GM12878 (cell line): ENCODE measurements around the gene SIVA1. TPM values are rescaled to one million over a fixed set of nuclear protein-coding genes. Genes with fewer than 3 reads are reported as not detected.

Experiments
- ATAC-seq: fragments of 200-7000 bp; cut with Tn5 transposase; 3 replicates; pipeline ENCODE4 v1.9.1; 2020; ENCODE audit warnings: mild to moderate bottlenecking, moderate library complexity
- BruUV-seq: library from RNA; stranded (reverse); fragments of 400-500 nt; replicated peaks from 2 replicates; lab custom pipeline; 2021; lab: Mats Ljungman, UMichigan
- CTCF ChIA-PET: fragments of 300-600 bp; sonication (Branson Sonifier 250); formaldehyde crosslinking; extraction: SDS; loops from one replicate; lab custom pipeline; 2021; ENCODE audit warnings: inconsistent platforms; lab: Yijun Ruan, JAX
- POLR2A ChIA-PET: fragments of 350-600 bp; formaldehyde crosslinking; extraction: SDS; loops from one replicate; lab custom pipeline; 2021; ENCODE audit warnings: inconsistent platforms; lab: Charles Lee
- RAD21 ChIA-PET: fragments of 300-600 bp; sonication (Branson Sonifier 250); formaldehyde crosslinking; loops from one replicate; lab custom pipeline; 2023; ENCODE audit warnings: antibody characterized with exemption; ENCODE audit not compliant: unreplicated experiment; lab: Charles Lee
- SMC1A ChIA-PET: fragments of 300-600 bp; sonication (Branson Sonifier 250); formaldehyde crosslinking; loops from one replicate; lab custom pipeline; 2023; ENCODE audit not compliant: unreplicated experiment, uncharacterized antibody; lab: Charles Lee
- DNase-seq: peaks from one replicate; pipeline ENCODE4 v3.0.0-alpha.2; 2011; ENCODE audit warnings: low read depth, low spot score
- FAIRE-seq: peaks from 3 replicates; lab custom pipeline; 2011; peaks lifted over from hg19 to GRCh38; lab: Jason Lieb, UNC
- H2AFZ ChIP-seq: 2 replicates; pipeline ENCODE4 v1.6.0; 2011; ENCODE audit warnings: low read depth, low read length, control low read depth; ENCODE audit not compliant: control insufficient read depth
- H3K27ac ChIP-seq: 2 replicates; pipeline ENCODE4 v1.5.1; 2011; ENCODE audit warnings: control low read depth; ENCODE audit not compliant: control insufficient read depth, insufficient read depth
- H3K27me3 ChIP-seq, 2 experiments: replicated peaks in 1 of 2; 2 replicates each; pipeline versions ENCODE4 v1.6.0 to v1.6.1; 2011; ENCODE audit warnings: low read length in 1 of 2; ENCODE audit not compliant: control insufficient read depth in 2 of 2, insufficient read depth in 2 of 2
- H3K36me3 ChIP-seq, 2 experiments: 2 replicates each; pipeline ENCODE4 v1.5.1; 2011; ENCODE audit warnings: low read length in 1 of 2; ENCODE audit not compliant: control insufficient read depth in 2 of 2, insufficient read depth in 2 of 2
- H3K4me1 ChIP-seq: 2 replicates; pipeline ENCODE4 v1.6.1; 2011; ENCODE audit warnings: mild to moderate bottlenecking, low read length, moderate library complexity, mixed read lengths; ENCODE audit not compliant: control insufficient read depth, insufficient read depth
- H3K4me2 ChIP-seq: 2 replicates; pipeline ENCODE4 v1.6.0; 2011; ENCODE audit warnings: control low read depth; ENCODE audit not compliant: control insufficient read depth, insufficient read depth
- H3K4me3 ChIP-seq: fragments of 200-600 bp; sonication (generic); 2 replicates; pipeline ENCODE4 v1.5.1; 2016
- H3K79me2 ChIP-seq: 2 replicates; pipeline ENCODE4 v1.6.0; 2011; ENCODE audit warnings: low read length; ENCODE audit not compliant: control insufficient read depth, insufficient read depth
- H3K9ac ChIP-seq: 2 replicates; pipeline ENCODE4 v1.8.0; 2011; ENCODE audit warnings: low read length, control low read depth, mixed read lengths; ENCODE audit not compliant: control insufficient read depth, insufficient read depth
- H3K9me3 ChIP-seq: replicated peaks from 3 replicates; pipeline ENCODE4 v1.5.1; 2011; ENCODE audit warnings: mild to moderate bottlenecking, low read length; ENCODE audit not compliant: control insufficient read depth, insufficient read depth
- H4K20me1 ChIP-seq: 2 replicates; pipeline ENCODE4 v1.6.0; 2011; ENCODE audit not compliant: control insufficient read depth, insufficient read depth
- CBFB ChIP-seq: IDR thresholded peaks from 2 replicates; pipeline ENCODE4 v1.6.1; 2016; ENCODE audit warnings: antibody characterized with exemption, low read depth
- RUNX3 ChIP-seq: IDR thresholded peaks from 2 replicates; pipeline ENCODE4 v1.6.1; 2012; ENCODE audit warnings: low read length, inconsistent platforms
- SUZ12 ChIP-seq: fragments of 200-600 bp; sonication (generic); IDR thresholded peaks from one replicate; pipeline ENCODE4 v1.6.1; 2018; ENCODE audit warnings: antibody characterized with exemption, mild to moderate bottlenecking; ENCODE audit not compliant: unreplicated experiment
- ZBTB40 ChIP-seq: fragments of 450-650 bp; IDR thresholded peaks from 2 replicates; pipeline ENCODE4 v1.6.1; 2016; ENCODE audit warnings: mild to moderate bottlenecking, moderate library complexity, borderline replicate concordance
- ZNF217 ChIP-seq: fragments of 450-650 bp; IDR thresholded peaks from 2 replicates; pipeline ENCODE4 v1.6.1; 2017; ENCODE audit warnings: antibody characterized with exemption, mild to moderate bottlenecking
- WGBS: methylation state at CpG from one replicate; pipeline ENCODE4 v1.1.6; 2016; ENCODE audit warnings: low lambda C conversion rate; ENCODE audit not compliant: insufficient replicate concordance, insufficient coverage; ENCODE audit errors: missing lambda C conversion rate; 5-methylcytosine and 5-hydroxymethylcytosine counted together
- in situ Hi-C: fragments of 300-500 bp; cut with MboI; formaldehyde crosslinking; loops from 9 replicates; pipeline ENCODE4 v1.14.3; 2018; ENCODE audit warnings: mixed read lengths
- intact Hi-C: fragments of 100-400 bp; cut with micrococcal nuclease; formaldehyde crosslinking; loops from one replicate; pipeline ENCODE4 v1.14.2; 2022; ENCODE audit not compliant: unreplicated experiment
- polyA plus RNA-seq, 11 experiments: library from polyadenylated mRNA; depleted of rRNA in 4 of 11; unstranded in 6 of 11; stranded (reverse) in 5 of 11; fragments of >200 nt; fragmentation: Nextera tagmentation in 4 of 11; fragmentation: Illumina TruSeq in 1 of 11; extraction: Ambion mirVana in 4 of 11; extraction: Trizol in 1 of 11; gene quantifications; 1 replicate in 1 of 11; 2 replicates in 10 of 11; pipeline versions ENCODE4 v1.2.1 to v1.2.3, GENCODE V29; 2011 to 2016; ENCODE audit warnings: inconsistent platforms in 2 of 11, missing spikeins in 2 of 11, low read depth in 1 of 11
- total RNA-seq, 4 experiments: library from RNA; depleted of rRNA in 3 of 4; stranded (reverse); fragments of >200 nt in 3 of 4; fragmentation: Illumina TruSeq in 1 of 4; extraction: Trizol in 1 of 4; gene quantifications; 2 replicates each; pipeline versions ENCODE4 v1.2.1 to v1.2.3, GENCODE V29; 2013 to 2021

The SIVA1 gene
- total and polyA plus RNA-seq, 10 of the 15 experiments (the other 5 are each of a cell fraction or from before 2014, with no cell fraction given) = 4.6 to 282 (median 106) TPM

GRCh38 chr14:104747876-104748275, 5.1 kb upstream of the SIVA1 start:
- 71% methylated on average over 9 of the region's 9 CpGs for WGBS
- no peaks in the 10 kb centered on the region for H3K27me3 ChIP-seq
- BruUV-seq = no TSS peak
- no peaks in the 10 kb centered on the region for H3K36me3 ChIP-seq
- no peak for DNase-seq
- no peak overlapping the region for H2AFZ ChIP-seq
- ChIA-PET CTCF (interaction anchor here (2.4 kb wide), 1 partner anchor 23 kb away, joined by 8 read pairs; no protein-coding TSS in a partner anchor), RAD21 (no interaction called here), POLR2A (no interaction called here), SMC1A (no interaction called here)
- H3K9me3 ChIP-seq = no peaks in the 10 kb centered on the region; the same call in 2 of the 3 replicates
- no peak for FAIRE-seq
- ATAC-seq = no peak
- TF ChIP-seq SUZ12 (no peak), ZNF217 (no peak), ZBTB40 (no peak), RUNX3 (no peak), CBFB (no peak)
- H3K4me3 ChIP-seq = no peak overlapping the region
- no peak overlapping the region for H3K27ac ChIP-seq
- H4K20me1 ChIP-seq = no peaks in the 10 kb centered on the region
- H3K79me2 ChIP-seq = no peaks in the 10 kb centered on the region
- in situ Hi-C loops (no loop called here), intact Hi-C loops (no loop called here)
- H3K9ac ChIP-seq = no peak overlapping the region
- no peak overlapping the region for H3K4me2 ChIP-seq
- peaks cover 12% of the 10 kb centered on the region for H3K4me1 ChIP-seq
